8988T (cell line): ENCODE measurements around the gene C19orf33.
"Not testable (repeated sequence)": the region's sequence is repeated elsewhere in the genome, so short reads cannot be mapped to it uniquely, and the experiment has no call there.

ENCODE experiments used
- DNase-seq: peaks from one replicate; pipeline ENCODE4 v3.0.0; 2011

The C19orf33 gene

GRCh38 chr19:38303517-38304351 lies at the start of gene C19orf33:
TSS of gene C19orf33 (plus strand) at chr19:38304251. CDS start at chr19:38304262, 11 bp downstream.
- peak; percentile 99 for DNase-seq

DNA sequence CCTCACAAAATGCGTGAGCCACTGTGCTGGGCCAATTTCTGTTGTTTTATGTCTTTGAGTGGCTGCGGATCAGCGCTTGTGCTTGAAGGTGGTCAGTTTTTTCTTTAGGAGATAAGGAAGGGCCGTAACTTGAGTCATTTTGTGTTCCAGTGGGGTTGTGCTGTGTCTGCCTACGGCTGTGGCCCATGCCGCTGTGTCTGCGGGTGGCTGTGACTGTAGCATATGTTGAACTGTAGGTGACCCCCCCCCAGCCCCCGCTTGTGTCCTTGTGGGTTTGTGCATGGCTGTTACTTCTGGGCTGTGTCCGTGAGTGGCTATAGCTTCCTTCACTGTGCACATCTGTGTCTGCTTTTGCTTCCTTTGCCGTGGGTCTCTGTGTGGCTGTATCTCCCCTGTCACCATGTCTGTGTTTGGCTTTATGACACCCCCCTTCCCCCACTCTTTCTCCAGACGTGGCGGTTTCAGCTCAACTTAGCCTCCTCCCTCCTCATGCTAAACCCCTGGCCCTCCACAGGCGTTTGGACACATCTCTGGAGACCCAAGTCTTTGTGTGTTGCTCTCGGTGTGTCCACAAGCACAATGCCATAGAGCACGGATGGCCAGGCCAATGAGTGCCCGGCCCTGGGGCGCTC lies 48.6 kb upstream of the C19orf33 start:
- DNase-seq: no peak

DNA sequence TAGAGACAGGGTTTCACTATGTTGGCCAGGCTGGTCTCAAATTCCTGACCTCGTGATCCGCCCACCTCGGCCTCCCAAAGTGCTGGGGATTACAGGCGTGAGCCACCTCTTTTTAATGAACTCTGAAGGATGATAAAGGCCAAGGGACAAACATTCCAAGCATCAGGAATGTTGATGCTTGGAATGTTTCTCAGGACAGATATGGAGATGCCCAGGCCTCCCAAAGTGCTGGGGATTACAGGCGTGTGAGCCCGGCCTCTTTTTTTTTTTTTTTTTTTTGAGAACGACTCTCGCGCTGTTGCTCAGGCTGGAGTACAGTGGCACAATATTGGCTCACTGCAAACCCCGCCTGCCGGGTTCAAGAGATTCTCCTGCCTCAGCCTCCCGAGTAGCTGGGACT lies 42.1 kb upstream of the C19orf33 start:
- DNase-seq: not testable (repeated sequence)

DNA sequence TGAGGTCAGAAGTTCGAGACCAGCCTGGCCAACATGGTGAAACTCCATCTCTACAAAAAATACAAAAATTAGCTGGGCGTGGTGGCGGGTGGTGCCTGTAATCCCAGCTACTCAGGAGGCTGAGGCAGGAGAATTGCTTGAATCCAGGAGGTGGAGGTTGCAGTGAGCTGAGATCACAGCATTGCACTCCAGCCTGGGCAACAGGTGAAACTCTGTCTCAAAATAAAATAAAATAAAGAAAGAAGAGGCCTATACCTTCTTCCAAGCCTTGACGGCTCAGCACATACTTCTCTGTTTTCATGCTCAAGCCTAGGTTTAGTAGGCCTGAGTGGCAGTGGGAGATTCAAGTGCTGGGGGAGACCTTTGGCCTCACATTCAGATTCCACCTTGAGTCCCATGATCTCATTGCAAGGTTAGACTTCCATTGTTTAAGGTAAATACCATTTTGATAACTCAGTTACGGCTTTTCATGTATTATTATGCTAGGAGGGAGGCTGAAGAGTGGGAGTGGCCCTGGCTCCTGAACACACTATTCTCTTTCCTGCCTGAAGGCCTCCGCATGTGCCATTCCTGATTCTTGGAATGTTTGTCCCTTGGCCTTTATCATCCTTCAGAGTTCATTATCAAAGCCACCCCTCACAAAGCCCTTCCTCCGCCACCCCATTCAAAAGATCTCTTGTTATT lies 41.3 kb upstream of the C19orf33 start:
- DNase-seq: no peak

DNA sequence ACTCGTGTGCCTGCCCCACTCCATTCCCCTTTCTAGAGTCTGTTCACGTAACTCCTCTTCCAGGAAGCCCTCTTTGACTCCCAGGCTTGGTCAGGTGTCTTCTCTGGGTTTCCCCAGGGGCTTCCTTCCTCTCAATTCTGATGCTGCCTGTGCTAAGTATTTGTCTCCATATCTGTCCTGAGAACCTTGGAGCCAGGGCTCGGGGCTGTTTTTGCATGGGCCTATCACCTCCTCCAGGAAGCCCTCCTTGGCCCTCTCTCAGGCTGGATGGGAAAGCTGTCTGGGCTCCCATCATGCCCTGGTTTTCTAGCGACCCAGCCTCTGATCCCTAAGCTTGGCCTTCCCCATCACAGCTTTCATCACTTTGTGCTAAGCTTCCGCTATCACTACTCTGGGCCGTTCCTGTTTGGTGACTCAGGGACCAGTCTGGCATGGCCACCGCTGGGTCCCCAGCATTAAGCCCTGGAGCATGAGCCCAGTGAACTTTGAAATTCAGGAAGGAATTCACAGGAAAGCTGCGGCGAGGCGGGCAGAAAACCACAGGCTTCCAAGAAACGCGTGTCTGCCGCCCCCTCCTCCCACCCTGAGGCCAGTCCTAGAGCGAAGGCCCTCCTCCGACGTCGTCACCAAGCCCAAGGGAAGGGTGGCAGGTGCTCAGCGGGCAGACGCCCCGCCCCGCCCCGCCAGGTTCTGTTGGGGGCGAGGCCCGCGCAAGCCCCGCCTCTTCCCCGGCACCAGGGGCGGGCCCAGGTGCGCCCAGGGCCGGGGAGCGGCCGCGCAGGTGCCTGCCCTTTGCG lies 40.2 kb upstream of the C19orf33 start:
- peak; percentile 84 for DNase-seq

DNA sequence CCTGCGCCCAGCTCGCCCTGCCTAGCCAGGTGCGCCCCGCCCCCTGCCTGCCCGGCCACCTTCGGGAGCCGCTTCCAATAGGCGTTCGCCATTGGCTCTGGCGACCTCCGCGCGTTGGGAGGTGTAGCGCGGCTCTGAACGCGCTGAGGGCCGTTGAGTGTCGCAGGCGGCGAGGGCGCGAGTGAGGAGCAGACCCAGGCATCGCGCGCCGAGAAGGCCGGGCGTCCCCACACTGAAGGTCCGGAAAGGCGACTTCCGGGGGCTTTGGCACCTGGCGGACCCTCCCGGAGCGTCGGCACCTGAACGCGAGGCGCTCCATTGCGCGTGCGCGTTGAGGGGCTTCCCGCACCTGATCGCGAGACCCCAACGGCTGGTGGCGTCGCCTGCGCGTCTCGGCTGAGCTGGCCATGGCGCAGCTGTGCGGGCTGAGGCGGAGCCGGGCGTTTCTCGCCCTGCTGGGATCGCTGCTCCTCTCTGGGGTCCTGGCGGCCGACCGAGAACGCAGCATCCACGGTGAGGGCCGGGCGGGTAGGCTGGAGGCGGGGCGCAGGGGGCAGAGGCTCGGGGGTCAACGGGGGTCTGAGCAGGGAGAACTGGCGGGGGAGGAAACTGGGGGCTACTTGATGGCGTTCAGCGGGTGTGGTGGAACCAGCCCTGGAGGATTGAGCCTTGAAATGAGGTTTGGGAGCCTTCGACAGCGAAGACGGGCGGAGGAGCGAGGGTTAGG lies 39.4 kb upstream of the C19orf33 start, which contains the start of gene SPINT2:
SPINT2 (plus strand) TSS at position 88 of the 727 bp plus-strand sequence; CDS start at position 408, 320 bp downstream.
- DNase-seq: peak; percentile 95

DNA sequence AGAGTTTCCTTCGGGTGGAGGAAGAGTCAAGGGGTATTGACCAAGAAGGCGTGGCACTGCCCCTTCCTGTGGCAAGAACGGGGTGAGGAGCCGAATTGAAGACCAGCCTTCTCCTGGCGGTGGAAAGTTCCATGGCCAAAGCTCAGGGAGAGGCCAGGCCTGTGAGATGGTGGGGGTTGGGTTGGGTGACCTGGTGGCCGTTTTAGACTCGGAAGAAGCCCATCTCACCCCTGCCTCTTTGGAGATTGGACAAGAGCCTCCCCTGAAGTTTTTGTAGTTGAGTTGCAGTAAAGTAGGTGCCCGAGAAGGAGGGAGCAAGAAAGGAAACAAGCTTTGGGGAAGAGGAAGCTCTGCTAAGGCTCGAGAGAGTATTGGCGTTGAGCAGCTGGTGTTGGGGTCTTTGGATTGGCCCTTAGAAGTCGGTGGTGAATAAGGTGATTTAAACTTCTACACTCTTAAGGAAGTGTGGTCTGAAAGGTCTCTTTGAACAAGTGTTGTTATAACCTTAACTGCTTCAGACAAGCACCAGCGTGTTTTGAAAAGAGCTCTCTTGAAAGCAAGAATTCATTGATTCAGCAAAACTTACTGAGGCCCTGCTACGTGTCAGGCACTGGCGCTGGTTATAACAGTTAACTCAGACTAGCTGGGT lies 38.7 kb upstream of the C19orf33 start:
- DNase-seq: no peak

DNA sequence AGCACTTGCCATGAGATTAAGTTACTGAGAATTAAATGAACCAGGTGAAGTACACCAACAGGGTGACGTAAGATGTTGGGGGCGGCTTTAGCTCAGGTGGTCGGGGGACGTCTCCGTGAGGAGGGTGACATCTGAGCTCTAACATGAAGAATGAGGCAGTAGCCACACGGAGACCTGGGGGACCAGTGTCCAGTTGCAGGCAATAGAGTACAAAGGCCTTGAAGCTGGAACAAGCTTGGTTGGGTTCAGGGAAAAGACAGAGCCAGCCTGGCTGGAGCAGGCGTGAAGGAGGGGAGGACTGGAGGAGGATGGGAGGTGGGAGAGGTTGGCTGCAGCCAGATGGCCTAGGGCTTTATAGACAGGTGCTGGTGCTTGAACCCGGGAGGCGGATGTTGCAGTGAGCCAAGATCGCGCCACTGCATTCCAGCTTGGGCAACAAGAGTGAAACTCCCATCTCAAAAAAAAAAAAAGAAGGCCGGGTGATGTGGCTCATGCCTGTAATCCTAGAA lies 38.1 kb upstream of the C19orf33 start:
- no peak for DNase-seq

DNA sequence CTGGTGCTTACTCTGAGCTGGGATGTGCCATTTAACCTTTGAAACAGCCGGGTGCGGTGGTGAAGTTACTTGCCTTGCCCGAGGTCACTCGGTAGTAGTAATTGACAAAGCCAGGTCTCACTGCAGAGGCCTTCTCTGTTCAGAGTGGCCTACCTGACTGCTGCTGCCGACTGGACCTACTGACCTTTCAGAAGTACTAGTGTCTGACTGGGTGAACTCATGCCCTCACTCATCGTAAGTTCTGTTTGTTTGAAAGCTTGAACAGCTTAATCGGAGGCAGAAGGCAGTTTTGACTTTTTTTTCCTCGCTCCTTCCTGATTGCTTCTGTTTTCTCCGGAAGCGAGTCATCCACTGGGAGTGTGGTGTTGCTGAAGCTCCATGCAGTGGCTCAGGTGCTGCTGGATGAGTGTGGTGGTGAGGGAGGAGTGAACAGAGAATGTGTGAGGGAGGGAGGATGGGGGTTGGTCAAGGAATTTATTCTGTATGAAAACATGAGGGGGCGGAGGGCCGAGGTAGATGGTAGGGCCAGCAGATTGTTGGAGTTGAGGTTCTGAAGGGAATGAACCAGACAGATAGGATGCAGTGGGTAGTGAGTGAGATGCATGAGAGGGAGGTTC lies 37.0 kb upstream of the C19orf33 start:
- peak; percentile 69 for DNase-seq

GRCh38 chr19:38267761-38268483 lies 36.1 kb upstream of the C19orf33 start:
- no peak for DNase-seq

- no peak for DNase-seq
Measured at GRCh38 chr19:38268539-38268938, 35.5 kb upstream of the C19orf33 start.

DNA sequence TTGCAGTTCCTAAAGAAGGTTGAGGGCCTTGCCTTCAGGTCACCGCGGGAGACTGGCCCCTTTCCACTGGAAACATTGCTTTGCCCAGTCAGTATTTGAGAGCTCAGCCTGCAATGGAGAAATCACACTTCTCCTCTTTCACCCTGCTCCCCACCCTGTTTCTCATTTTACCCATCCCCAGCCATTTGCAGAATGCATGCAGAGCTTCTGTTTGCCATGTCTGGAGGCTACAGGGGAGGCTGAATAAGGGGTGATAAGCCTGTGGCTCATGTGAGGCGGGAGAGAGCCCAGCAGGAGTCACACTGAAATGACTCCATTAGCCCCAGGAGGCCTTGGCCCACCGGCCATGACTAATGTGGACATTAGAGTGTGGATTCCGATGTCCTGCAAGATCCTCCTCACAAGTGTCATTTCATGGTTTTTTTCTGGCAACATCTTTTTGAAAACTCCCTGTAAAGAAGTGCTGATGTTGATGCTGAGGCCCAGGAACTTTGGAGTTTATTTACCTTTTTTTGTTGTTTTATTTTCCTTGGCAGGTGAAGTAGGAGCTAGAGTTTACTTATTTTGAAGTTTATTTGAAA lies 33.4 kb upstream of the C19orf33 start:
- DNase-seq: no peak

- DNase-seq: no peak
Measured at GRCh38 chr19:38273499-38273898, 30.6 kb upstream of the C19orf33 start.

- DNase-seq: no peak
Measured at GRCh38 chr19:38274739-38275138, 29.3 kb upstream of the C19orf33 start.

DNA sequence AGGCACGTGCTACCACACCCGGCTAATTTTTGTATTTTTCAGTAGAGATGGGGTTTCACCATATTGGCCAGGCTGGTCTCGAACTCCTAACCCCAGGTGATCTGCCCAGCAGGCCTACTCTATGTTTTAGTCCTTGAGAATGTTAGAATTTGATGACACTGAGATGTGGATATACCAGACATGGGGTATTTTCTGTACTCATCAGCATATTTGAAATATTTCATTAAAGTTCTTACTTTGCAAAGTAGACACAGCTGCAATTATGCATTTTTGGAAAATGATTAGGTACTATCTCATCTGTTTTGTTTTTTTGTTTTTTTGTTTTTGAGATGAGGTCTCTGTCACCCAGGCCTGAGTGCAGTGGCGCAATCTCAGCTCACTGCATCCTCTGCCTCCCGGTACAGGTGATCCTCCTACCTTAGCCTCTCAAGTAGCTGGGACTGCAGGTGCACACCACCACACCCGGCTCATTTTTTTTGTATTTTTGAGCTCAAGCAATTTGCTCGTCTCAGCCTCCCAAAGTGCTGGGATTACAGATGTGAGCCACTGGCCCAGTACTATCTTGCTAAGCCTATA lies 27.0 kb upstream of the C19orf33 start:
- DNase-seq: no peak

- DNase-seq: no peak
Measured at GRCh38 chr19:38277549-38277948, 26.5 kb upstream of the C19orf33 start.

DNA sequence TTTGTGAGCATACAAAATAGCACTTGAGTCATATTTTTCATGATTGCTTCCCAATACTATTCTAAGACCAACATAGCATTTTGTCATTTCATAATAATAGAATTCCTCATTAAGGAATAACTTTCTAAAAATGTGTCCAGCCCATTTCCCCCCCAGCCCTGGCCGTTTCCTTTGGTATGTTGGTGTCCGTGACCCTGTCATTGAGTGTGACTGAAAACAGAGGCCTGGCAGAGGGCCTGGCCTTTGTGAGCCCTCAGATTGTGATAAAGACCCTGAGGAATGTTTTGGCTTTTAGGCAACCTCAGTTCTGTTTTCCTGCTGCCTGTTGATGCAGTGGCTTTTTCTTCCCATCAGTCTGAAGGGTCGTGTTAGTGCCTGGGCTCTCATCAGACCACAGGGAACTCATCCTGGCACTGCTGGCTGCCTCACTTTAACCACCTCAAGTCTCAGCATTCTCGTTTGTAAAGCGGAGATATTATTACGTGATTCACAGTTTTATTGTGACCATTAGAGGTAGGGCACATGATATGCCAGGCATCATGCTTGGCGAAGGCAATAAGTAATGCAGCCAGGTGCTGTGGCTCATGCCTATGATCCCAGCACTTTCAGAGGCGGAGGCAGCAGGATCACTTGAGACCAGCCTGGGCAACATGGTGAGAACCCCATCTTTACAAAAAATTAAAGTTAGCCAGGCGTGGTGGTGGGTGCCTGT lies 25.9 kb upstream of the C19orf33 start:
- no peak for DNase-seq

DNA sequence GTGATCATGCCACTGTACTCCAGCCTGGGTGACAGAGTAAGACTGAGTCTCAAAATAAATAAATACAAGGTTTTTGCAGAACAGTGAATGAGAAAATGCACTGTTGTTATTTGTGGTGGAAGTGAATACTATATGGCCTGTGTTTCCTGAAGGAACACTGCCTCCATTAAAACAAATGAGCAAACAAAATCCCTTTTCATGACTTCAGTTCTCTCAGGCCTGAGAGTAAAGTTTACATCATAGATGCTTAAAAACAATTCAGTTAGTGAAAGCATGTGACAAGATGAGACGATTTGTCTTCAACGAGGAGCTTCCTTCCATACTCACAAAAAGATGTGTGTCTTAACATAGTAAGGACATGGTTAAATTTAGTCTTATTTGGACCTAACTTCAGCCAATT lies 25.3 kb upstream of the C19orf33 start:
- no peak for DNase-seq
